ENCODE results near the gene ANKRD6. TPM values are rescaled to one million over a fixed set of nuclear protein-coding genes. Genes with fewer than 3 reads are reported as not detected.

The ANKRD6 gene
- total RNA-seq, 1 experiment from 2014 or later, result 14.7 TPM

DNA sequence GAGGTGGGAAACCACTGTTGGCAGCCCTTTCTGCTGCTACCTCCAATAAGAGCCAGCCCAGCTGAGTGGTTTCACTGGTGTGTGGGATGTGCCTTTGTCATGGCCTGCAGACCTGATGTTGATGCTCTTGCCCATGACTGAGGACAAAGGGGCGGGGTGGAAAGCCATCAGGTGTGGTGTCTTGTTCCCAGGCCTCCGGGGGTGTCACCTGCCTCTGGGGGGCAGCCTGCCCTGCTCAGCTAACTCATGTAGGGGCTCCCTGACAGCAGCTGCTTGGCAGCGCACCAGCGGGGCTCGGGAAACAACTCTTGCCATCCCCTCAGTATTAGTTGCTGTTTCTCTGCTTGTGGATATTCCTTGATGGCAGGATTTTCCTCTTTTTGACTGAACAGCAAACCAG lies 114.3 kb downstream of the ANKRD6 start:
- no peak for TF ChIP-seq CTCF (IDR thresholded peaks at IDR 0.05; ENCODE audit: unreplicated experiment)

GRCh38 chr6:89553431-89553830 lies 120.5 kb downstream of the ANKRD6 start:
- no peaks in the 10 kb centered on the region for H3K4me1 Mint-ChIP-seq (ENCODE audit: low read depth, unreplicated experiment)
- no TSS peak for BruUV-seq (replicated peaks)
- intact Hi-C loops (cut with micrococcal nuclease; ENCODE audit: unreplicated experiment), result no loop called here
- no peaks in the 10 kb centered on the region for H3K36me3 Mint-ChIP-seq (ENCODE audit: insufficient read depth, unreplicated experiment)
- no peak overlapping the region for H3K4me3 Mint-ChIP-seq (ENCODE audit: low read depth, unreplicated experiment)
- no peak for DNase-seq
- no peak overlapping the region for H3K27ac Mint-ChIP-seq (ENCODE audit: unreplicated experiment)
- peaks cover 30% of the 10 kb centered on the region for H3K27me3 Mint-ChIP-seq (ENCODE audit: unreplicated experiment)
- peaks cover 9% of the 10 kb centered on the region for H3K9me3 Mint-ChIP-seq (ENCODE audit: low read depth, unreplicated experiment)
- CTCF ChIA-PET, result no interaction called here
- no peak for TF ChIP-seq CTCF (IDR thresholded peaks at IDR 0.05; ENCODE audit: unreplicated experiment)

More for the DNA sequence above, 114.3 kb downstream of the ANKRD6 start:
- no peak overlapping the region for H3K4me3 Mint-ChIP-seq (ENCODE audit: low read depth, unreplicated experiment)
- DNase-seq, result no peak
- no peaks in the 10 kb centered on the region for H3K9me3 Mint-ChIP-seq (ENCODE audit: low read depth, unreplicated experiment)
- no peaks in the 10 kb centered on the region for H3K4me1 Mint-ChIP-seq (ENCODE audit: low read depth, unreplicated experiment)
- no peaks in the 10 kb centered on the region for H3K27me3 Mint-ChIP-seq (ENCODE audit: unreplicated experiment)
- no peaks in the 10 kb centered on the region for H3K36me3 Mint-ChIP-seq (ENCODE audit: insufficient read depth, unreplicated experiment)
- CTCF ChIA-PET, result no interaction called here
- no peak overlapping the region for H3K27ac Mint-ChIP-seq (ENCODE audit: unreplicated experiment)
- intact Hi-C loops (cut with micrococcal nuclease; ENCODE audit: unreplicated experiment), result no loop called here
- BruUV-seq (replicated peaks), result no TSS peak

- H3K9me3 Mint-ChIP-seq (ENCODE audit: low read depth, unreplicated experiment), result peaks cover 9% of the 10 kb centered on the region
- H3K36me3 Mint-ChIP-seq (ENCODE audit: insufficient read depth, unreplicated experiment), result no peaks in the 10 kb centered on the region
Measured at GRCh38 chr6:89554106-89554505, 121.2 kb downstream of the ANKRD6 start.

GRCh38 chr6:89555031-89555430 lies 122.1 kb downstream of the ANKRD6 start:
- TF ChIP-seq CTCF (IDR thresholded peaks at IDR 0.05; ENCODE audit: unreplicated experiment), result no peak
- no peaks in the 10 kb centered on the region for H3K4me1 Mint-ChIP-seq (ENCODE audit: low read depth, unreplicated experiment)
- CTCF ChIA-PET, result interaction anchor here (0.6 kb wide), 1 partner anchor 272 kb away, joined by 3 read pairs; no protein-coding TSS in a partner anchor
- intact Hi-C loops (cut with micrococcal nuclease; ENCODE audit: unreplicated experiment), result no loop called here
- H3K27ac Mint-ChIP-seq (ENCODE audit: unreplicated experiment), result no peak overlapping the region
- peaks cover 30% of the 10 kb centered on the region for H3K27me3 Mint-ChIP-seq (ENCODE audit: unreplicated experiment)
- H3K4me3 Mint-ChIP-seq (ENCODE audit: low read depth, unreplicated experiment), result no peak overlapping the region
- no TSS peak for BruUV-seq (replicated peaks)
- DNase-seq, result no peak
- peaks cover 9% of the 10 kb centered on the region for H3K9me3 Mint-ChIP-seq (ENCODE audit: low read depth, unreplicated experiment)
- no peaks in the 10 kb centered on the region for H3K36me3 Mint-ChIP-seq (ENCODE audit: insufficient read depth, unreplicated experiment)

More at GRCh38 chr6:89554106-89554505, 121.2 kb downstream of the ANKRD6 start:
- DNase-seq, result no peak
- no TSS peak for BruUV-seq (replicated peaks)
- H3K4me3 Mint-ChIP-seq (ENCODE audit: low read depth, unreplicated experiment), result no peak overlapping the region
- peaks cover 30% of the 10 kb centered on the region for H3K27me3 Mint-ChIP-seq (ENCODE audit: unreplicated experiment)
- intact Hi-C loops (cut with micrococcal nuclease; ENCODE audit: unreplicated experiment), result no loop called here
- H3K4me1 Mint-ChIP-seq (ENCODE audit: low read depth, unreplicated experiment), result no peaks in the 10 kb centered on the region
- TF ChIP-seq CTCF (IDR thresholded peaks at IDR 0.05; ENCODE audit: unreplicated experiment), result no peak
- no peak overlapping the region for H3K27ac Mint-ChIP-seq (ENCODE audit: unreplicated experiment)
- CTCF ChIA-PET, result no interaction called here
